HCEC 1CT (cell line): Measurements from ENCODE around the gene ZNF579.

Source experiments
- DNase-seq: peaks from one replicate; pipeline ENCODE4 v3.0.0-alpha.2; 2017

ZNF579 gene

DNA sequence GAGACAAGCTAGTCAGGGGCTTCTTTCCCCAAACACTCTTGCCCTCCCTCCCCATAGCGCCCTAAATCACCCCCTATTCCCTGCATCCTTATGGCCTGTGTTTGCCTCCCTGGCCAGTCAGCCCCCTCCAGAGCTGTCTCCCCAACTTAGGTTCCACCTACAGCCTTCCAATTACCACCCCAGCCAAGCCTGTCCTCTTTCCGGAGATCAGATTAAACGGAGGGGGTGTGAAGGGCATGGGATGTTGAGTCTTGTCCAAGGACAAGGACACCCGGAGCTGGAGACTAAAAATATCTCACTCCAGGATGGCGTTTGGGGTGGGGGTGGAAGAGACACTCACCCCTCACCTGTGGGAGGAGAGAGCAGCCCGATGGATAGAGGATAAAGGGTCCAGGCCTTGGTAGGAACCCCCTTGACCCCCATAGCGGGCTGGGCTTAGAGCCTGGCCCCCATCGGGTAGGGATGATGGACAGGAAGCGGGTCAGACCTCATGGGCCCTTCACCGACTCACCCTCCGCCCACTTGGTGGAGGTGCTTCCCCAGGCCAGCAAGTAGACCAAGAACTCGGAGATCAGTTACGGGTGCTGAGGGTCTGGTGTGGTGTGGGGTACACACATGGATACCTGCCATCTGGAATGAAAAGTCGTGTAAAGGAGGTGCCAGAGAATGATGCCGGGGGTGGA is 30.8 kb upstream of the ZNF579 start:
- no peak for DNase-seq

DNA sequence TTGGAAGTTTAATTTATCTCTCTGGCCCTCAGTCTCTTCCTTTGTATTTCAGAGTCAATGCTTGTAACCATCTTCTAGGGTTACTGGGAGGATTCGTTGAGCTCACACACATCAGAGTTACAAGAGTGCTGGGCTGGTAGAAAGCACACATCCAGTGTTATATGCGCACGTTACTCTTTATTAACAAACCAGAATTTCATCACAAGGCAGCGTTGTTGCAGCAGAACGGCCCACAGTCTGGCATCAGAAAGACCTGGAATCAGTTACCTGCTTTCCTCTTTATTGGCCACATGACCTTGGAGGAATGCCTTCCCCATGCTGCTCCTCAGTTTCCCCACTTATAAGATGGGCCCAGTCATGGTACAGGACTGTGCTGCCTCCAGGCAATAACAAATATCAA is 28.7 kb upstream of the ZNF579 start:
- no peak for DNase-seq

DNA sequence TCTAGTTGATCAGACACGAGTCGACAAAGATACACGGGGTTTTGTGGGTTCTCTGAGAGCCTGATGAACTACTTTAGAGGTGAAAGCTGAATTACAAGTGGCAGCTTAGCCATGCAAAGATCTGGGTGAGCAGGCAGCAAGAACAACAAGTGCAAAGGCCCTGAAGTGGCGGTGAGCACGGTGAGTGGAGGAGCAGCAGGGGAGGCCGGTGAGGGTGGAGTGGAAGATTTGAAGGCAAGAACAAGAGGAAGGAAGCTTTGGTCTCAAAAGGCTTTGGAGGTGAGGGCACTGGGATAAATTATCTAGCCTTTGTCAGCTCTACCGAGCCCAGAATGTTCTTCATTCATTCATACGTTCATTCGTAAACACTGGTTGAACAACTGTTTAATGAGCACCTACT is 26.2 kb upstream of the ZNF579 start:
- no peak for DNase-seq

DNA sequence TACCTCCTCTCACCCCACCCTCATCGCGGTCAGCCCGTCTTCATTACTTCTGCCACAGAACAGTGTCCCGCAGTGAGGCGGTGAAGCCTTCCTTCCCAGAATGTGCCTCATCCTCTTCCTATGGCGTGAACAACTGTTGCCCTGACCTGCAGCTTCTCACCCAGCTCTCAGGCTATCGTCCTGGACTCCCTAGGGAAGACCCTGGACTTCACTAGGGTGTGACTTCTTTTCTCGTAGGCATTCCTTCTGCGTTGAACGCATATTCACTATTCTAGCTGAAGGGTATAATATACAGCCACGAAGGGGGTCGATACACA is 25.8 kb upstream of the ZNF579 start:
- DNase-seq: no peak

DNA sequence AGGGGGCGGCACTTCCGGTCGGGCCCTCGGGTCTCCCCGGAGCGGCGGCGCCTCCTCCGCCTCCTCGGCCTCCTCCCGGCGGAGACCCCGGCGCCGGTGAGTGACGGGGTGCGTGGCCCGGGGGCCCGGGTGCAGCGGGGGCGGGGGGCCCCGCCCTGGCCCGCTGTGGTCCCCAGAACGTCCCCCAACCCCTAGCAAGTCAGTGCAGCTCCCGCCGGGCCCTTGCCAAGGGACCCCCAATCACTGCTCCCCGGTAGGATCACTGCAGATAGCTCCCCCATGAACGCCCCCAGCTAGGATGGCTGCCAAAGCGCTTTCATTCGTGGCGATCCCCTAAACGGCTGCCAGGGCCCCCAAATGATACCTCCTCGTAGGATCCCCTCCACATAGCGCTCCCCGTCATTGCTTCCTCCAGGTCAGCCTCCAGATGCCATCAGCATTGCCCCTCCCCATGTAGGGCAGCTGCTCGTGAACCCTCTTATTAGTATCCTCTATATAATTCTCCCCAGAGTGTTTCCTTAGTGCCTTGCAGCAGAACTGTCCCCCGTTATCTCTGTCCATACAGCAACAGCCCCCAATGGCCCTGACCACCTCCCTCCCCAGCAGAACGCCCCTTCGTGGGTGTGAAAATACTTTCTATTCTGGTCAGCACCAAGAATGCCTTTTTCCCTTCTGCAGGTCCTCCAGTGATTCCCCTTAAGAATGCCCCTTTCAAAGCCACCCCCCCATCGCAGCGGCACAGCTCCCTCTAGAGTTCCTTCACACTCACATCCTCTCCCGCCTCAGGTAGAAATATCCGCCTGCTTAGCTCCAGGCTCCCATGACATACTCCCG is 25.2 kb upstream of the ZNF579 start, which contains the start of gene ZNF865:
Gene ZNF865, plus strand, starts transcription at position 11 of the 834 bp plus-strand sequence. CDS start 7,972 bp downstream, outside the sequence.
- peak; percentile 81 for DNase-seq

DNA sequence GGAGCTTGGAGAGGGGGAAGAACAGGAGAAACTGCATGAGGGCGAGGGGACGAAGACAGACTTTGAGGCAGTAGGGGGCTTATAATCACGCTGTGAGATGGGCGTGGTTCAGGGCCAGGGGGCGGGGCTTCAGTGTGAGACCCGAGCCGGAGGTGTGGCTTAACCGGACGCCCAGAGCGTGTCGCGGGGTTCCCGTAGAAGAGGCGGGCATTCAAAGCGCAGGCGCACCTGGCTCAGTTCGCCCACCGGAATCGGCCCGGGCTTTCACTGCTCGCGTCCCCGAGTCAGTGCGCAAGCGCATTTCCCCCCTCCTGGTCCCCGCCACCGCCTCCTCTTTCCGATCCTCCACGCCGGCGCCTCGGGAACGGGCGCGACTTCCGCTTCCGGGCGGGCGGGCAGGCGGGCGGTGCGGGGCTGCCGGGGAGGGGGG is 24.6 kb upstream of the ZNF579 start:
- peak; percentile 98 for DNase-seq

DNA sequence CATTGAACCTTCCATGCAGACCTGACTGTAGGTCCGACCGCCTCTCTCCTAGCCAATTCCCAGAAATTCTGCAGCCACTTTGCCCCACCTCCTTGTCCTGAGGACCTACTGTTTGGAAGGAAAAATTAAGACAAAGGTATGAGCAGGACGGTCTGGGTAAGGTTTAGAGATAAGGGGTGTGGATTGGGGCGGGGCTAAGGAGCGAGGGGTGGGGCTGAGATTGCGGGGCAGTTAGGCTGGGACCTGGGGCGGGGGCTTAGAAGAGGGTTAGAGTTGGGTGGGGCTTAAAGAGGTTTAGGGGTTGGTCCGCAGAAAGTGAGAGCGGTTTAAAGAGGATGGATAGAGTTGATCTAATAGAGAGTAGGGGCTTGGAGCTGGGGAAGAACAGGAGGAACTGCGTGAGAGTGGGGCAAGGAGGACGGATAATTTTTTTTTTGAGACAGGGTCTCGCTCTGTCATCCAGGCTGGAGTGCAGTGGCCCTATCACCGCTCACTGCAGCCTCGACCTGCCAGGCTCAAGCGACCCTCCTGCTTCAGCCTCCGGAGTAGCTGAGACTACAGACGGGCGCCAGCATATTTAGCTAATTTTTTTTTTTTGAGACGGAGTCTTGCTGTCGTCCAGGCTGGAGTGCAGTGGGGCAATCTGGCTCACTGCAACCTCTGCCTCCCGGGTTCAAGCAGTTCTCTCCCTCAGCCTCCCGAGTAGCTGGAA is 23.1 kb upstream of the ZNF579 start:
- DNase-seq: no peak

DNA sequence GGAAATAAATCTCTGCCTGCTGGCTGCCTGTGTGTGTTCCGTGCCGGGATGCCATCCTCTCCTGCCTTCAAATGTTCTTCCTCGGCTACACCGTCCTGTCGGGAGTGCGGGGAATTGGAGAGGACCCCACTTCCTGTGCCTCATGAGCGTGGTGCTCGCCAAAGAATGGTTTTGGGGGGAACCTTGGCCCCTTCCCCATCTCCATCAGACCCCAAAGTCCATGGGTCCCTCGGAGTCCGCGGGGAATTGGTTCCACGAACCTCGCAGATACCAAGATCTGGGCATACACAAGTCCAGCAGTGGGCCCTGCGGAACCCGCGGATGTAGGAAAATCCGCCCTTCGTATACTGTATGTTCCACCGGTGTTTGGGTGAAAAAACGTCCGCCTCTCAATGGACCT is 22.5 kb upstream of the ZNF579 start:
- no peak for DNase-seq

DNA sequence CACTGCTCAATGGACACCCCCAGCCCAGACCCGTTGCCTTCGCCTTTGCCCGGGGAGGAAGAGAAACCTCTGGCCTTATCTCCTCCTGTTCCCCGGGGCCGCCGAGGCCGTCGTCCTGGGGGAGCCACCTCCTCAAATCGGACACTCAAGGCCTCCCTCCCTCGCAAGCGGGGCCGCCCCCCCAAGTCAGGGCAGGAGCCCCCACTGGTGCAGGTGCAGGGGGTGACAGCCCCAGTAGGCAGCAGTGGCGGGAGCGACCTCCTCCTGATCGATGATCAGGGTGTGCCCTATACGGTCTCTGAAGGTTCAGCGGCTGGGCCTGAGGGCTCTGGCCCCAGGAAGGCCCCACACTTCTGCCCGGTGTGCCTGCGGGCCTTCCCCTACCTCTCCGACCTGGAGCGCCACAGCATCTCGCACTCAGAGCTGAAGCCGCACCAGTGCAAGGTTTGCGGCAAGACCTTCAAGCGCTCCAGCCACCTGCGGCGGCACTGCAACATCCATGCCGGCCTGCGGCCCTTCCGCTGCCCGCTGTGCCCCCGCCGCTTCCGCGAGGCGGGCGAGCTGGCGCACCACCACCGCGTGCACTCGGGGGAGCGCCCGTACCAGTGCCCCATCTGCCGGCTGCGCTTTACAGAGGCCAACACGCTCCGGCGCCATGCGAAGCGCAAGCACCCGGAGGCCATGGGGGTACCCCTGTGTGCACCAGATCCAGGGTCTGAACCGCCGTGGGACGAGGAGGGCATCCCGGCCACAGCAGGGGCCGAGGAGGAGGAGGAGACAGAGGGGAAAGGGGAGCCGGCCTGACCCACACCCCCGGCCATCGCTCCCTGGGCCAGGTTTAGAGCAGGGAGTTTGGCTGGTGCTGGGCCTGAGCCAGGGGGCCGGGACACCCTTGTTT is 21.7 kb upstream of the ZNF579 start:
- DNase-seq: no peak

DNA sequence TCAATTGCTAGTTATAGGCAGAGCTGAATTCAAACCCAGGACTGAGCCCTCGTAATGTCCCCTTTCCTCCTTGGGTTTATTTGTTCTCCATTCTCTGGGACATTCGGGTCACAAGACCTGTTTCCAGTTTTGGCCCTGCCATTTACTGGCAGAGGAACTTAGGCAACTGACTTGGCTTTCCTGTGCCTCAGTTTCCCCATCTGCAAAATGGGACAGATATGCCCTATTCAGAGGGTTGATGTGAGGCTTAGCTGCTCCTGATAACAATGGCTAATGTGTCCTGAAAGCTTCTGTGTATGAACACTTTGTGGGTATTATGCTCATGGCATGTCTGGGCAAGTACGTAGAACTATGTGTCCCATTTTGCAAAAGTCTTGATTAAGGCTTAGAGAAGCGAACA is 20.4 kb upstream of the ZNF579 start:
- no peak for DNase-seq

DNA sequence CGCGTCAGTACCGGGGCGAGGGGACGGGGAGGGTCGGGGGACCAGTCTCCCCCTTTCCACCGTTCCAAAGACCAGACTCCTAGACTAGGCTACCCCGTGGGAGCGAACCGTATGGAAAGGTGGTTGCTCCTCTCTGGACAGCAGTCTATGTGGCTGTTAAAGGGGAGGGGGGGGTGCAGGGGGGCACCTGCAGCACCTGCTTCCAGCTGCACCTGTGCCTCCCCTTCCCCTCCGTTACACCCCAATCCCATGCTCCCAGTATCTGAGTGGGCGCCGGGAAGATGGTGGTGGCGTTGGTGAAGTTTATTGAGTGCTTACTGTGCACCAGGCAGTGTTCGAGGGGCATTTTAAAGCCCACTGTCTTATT is 20.0 kb upstream of the ZNF579 start:
- DNase-seq: no peak

DNA sequence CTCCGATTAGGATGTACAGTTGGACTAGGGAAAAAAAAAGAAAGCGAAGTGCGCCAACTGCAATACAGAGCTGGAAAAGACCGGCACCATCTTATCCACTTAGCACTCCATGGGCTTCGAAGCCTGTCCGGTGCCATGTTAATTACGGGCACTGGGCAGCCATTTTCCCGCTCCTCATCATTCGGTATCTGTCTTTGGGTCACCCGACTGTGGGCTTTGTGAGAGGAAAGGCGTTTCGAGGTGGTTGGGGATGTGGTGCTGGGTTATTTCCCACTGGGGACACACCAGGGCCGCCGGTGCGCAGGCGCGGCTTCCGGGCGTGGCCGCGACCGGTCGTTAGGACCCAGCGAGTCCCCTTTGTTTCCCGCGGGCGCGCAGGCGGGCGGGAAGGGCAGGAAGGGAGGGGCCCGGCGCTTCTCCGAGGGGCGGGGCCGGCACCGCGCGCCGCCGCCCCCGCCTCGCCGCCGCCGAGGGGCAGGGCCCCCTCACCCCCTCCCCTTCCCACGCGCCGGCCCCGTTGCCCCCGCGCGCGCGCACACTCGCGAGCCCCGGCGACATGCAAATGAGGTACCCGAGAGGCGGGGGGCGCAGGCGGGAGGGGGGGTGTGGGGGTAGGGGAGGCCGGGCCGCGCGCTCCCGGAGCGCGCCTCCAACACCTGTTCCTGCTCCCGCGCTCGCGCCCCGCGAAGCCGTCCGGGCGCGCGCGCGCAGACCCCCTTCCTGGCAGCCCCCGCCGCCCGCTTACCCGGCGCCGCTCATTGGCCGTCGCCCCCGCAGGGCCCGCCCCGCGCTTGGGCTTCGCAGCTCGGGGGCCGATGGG is 19.4 kb upstream of the ZNF579 start, which contains the start of gene ZNF524:
Gene ZNF524, plus strand, starts transcription at position 447 of the 820 bp plus-strand sequence. CDS start 1,825 bp downstream, outside the sequence.
- DNase-seq: peak; percentile 82

DNA sequence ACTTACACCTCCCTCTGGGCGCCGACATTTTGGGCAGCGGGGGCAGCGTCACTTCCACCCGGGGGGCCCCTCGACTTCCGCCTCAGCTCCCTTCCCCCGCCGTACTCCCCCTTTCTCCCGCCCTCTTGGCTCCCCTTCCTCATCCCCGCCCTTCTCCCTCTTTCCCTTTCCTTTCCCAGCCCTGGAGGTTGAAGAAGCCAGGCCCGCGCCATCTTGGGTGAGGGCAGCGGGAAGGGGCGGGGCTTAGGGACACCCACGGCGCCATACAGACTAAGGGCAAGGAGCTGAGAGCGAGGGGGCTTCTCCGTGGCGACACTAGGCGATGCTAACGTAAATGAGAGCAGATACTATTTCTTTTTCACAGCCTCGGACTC is 18.8 kb upstream of the ZNF579 start, which contains the start of gene FIZ1:
Gene FIZ1, minus strand, starts transcription at position 50 of the 374 bp plus-strand sequence. CDS start 1,652 bp downstream, outside the sequence.
- DNase-seq: peak; percentile 97

DNA sequence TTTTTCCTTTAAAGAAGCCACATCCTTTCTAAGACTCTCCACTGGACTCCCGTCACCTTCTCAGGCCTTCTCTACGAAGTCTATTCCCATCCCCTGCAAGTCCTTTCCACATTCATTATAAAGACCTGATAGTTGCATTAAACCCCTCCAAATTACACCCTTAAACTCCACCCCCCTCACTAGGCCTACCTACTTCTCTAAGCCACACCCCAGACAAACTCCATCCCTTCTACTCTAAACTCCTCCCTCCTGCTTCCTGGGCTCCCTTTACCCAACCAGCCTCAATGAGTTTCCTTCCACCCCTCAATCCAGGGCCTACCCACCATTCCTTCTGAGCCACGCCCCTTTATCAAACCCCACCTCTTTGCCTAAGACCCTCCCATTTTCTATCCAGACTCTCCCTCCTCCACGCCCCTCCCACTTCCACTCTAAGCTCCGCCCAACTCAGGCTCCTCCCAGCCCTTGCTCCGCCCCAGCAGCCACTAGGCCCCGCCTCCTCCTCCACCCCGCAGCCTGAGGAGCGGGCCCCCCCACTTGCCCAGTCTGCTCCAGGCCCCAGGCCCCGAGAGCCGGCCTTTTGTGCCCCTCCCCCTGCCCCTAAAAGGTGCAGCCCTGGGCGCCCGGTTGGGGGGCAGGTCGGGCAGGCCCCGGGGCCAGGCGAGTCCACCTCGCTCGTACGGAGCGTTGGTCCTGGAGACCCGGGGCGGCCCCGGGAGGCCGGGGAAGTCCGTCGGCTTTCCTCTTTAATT is 18.2 kb upstream of the ZNF579 start:
- DNase-seq: peak; percentile 91

DNA sequence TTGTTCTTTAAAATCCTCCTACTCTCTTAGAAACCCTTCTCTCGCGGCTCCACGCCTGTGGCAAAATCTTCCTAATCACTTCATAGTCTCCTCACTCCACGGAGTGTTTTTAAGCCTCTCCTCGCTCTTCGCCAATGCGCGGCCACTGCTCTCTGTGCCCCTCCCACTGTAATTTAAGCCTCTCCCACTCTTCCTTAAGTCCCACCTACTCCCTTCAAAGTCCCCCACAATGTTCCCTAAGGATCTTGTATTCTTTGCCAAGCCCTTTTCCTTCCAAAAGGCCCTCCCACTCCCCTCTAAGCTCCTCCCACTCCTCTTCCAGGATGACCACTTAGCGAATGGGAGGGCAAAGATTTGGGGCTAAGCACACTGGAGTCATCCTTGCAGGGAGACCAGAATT is 17.4 kb upstream of the ZNF579 start:
- DNase-seq: no peak

DNA sequence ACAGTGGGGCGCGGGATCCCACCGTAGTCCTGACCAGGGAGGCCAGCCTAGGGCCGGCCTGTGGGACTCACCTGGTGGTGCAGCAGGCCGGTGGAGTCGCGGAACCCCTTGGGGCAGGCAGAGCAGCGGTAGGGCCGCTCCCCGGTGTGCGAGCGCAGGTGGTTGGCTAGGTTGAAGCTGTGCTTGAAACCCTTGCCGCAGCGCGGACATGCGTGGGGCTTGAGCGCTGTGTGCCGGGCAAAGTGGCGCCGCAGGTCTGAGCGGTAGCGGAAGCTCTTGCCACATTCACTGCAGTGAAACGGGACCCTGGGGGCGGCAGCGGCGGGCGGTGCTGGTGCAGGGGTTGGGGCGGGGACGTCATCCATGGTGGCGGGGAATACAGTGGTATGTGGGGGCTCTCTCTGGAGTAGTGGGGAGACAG is 16.9 kb upstream of the ZNF579 start:
- no peak for DNase-seq

DNA sequence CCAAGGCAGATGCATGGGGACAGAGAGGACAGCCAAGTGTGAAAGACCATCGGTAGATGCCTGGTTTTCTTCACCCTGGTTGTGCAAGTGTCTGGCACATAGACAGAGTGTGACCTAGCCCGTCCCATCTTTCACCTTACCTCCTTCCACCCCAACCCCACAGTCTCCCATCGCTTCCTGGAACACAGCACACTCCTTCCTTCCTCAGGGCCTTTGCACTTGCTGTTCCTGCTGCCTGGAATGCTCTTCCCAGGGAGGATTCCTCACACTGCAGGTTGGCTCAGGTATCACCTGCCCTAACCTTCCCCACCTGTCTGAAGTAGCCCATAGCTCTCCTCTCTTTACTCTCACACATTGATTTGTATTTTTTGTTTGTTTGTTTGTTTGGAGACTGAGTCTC is 15.7 kb upstream of the ZNF579 start:
- no peak for DNase-seq

DNA sequence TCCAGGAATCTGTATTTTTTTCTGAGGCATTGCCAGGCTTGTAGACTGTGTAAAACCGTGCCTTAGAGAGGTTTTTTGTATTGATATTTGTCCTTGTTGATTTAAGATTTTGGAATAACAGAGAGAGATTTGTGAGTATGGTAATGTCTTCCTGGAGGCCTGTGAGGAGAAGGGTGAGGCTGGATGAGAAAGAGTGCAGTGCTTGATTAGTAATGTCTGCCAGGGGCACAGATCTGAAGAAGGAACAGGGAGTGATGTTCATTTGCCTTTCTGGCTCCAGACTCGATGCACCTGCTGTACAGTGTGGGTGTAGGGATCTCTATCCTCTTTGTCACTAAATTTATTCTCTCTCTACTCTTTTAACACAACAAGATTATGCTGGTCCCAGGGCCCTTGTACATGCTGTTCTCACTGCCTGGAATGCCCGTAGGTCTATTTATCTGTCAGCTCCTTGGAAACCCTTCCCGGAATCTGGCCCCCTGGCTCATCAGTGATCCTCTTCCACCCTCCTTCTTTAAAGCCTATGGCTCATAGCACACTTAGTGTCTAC is 14.4 kb upstream of the ZNF579 start:
- DNase-seq: no peak

DNA sequence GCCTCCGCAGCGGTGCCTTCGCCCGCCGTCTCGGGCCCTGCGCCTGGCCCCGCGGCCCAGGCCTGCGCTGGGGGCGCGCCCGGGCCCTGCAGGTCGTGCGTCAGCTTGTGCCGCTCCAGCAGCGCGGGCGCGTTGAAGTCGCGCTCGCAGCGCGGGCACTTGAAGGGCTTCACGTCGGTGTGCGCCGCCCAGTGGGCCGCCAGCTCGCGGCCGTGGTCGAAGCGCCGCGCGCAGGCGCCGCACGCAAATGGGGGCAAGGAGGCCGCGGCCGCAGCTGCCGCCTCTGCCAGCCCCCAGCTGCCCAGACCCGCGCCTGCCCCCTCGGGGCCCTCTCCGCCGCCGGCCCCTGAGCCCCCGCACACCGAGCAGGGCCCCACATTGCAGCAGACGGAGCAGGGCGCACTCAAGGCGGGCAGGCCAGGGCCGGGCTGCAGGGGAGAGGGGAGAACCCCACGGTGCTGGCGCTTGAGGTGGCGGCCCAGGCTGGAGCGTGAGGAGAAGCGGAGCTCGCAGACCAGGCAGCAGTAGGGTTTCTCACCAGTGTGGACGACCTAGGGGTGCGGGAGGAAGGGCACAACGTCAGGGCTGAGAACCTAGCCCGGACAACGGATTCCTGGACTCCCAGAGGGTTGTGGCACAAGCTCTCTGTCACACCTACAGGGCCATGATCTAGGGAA is 12.6 kb upstream of the ZNF579 start:
- DNase-seq: no peak
